GM19455 (cell line): ENCODE measurements around the gene PTCHD1.

ENCODE experiments used
- ATAC-seq: cut with Tn5 transposase; IDR thresholded peaks from one replicate; pipeline ENCODE4 v1.9.1; 2021; ENCODE audit not compliant: unreplicated experiment

The PTCHD1 gene

GRCh38 chrX:23344904-23345271 is 10.2 kb downstream of the PTCHD1 start:
- ATAC-seq, result no peak

- no peak for ATAC-seq
Measured at GRCh38 chrX:23356189-23356588, 21.5 kb downstream of the PTCHD1 start.

- no peak for ATAC-seq
Measured at GRCh38 chrX:23364416-23364815, 29.8 kb downstream of the PTCHD1 start.

GRCh38 chrX:23365541-23365940 is 30.9 kb downstream of the PTCHD1 start:
- ATAC-seq, result no peak

GRCh38 chrX:23366914-23367313 is 32.3 kb downstream of the PTCHD1 start:
- ATAC-seq, result no peak

GRCh38 chrX:23369027-23369426 is 34.4 kb downstream of the PTCHD1 start:
- no peak for ATAC-seq

GRCh38 chrX:23372220-23372902 is 37.7 kb downstream of the PTCHD1 start:
- ATAC-seq, result no peak

- ATAC-seq, result no peak
Measured at GRCh38 chrX:23373129-23373804, 38.6 kb downstream of the PTCHD1 start.

GRCh38 chrX:23374291-23374690 is 39.6 kb downstream of the PTCHD1 start:
- ATAC-seq, result no peak

GRCh38 chrX:23376581-23376980 is 41.9 kb downstream of the PTCHD1 start:
- no peak for ATAC-seq

GRCh38 chrX:23380581-23380980 is 45.9 kb downstream of the PTCHD1 start:
- ATAC-seq, result no peak

GRCh38 chrX:23381099-23382087 is 46.7 kb downstream of the PTCHD1 start:
- no peak for ATAC-seq

GRCh38 chrX:23382572-23382971 is 47.9 kb downstream of the PTCHD1 start:
- ATAC-seq, result no peak

- no peak for ATAC-seq
Measured at GRCh38 chrX:23383411-23383810, 48.8 kb downstream of the PTCHD1 start.

GRCh38 chrX:23385242-23385641 is 50.6 kb downstream of the PTCHD1 start:
- ATAC-seq, result no peak

GRCh38 chrX:23386260-23386659 is 51.6 kb downstream of the PTCHD1 start:
- ATAC-seq, result no peak

GRCh38 chrX:23386726-23387125 is 52.1 kb downstream of the PTCHD1 start:
- ATAC-seq, result no peak

- ATAC-seq, result no peak
Measured at GRCh38 chrX:23387550-23388184, 53.0 kb downstream of the PTCHD1 start.

GRCh38 chrX:23389196-23389792 is 54.6 kb downstream of the PTCHD1 start:
- ATAC-seq, result no peak

GRCh38 chrX:23390979-23391378 is 56.3 kb downstream of the PTCHD1 start:
- no peak for ATAC-seq

- no peak for ATAC-seq
Measured at GRCh38 chrX:23392195-23392594, 57.5 kb downstream of the PTCHD1 start.
